ENCODE data around the gene SRCAP.

DNA sequence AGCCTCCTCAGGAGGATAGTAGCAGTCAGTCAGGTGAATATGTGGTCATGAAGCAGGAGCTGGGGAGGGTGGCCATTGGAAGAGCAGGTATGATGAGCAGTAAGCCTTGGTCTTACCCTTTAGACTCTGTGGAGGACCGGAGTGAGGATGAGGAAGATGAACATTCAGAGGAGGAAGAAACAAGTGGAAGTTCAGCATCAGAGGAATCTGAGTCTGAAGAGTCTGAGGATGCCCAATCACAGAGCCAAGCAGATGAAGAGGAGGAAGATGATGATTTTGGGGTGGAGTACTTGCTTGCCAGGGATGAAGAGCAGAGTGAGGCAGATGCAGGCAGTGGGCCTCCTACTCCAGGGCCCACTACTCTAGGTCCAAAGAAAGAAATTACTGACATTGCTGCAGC lies 12.7 kb downstream of the SRCAP start:
- no peak for TF ChIP-seq CTCF (IDR thresholded peaks at IDR 0.05)
- no peak for TF ChIP-seq POLR2A (IDR thresholded peaks at IDR 0.05)
